ENCODE measurements around the gene ASF1A. TPM values are rescaled to one million over a fixed set of nuclear protein-coding genes. Genes with fewer than 3 reads are reported as not detected.

Gene ASF1A
- total and polyA plus RNA-seq, 7 donors = 5.3 to 22.1 (median 10.8) TPM

- DNase-seq (no peak), ATAC-seq (no peak)
- intact Hi-C loops (cut with DNase I) = no loop called here
- Histone ChIP-seq H3K4me1 (no peaks in the 10 kb centered on the region), H3K4me3 (no peak overlapping the region), H3K9me3 (no peaks in the 10 kb centered on the region), H3K27ac (no peak overlapping the region), H3K36me3 (ENCODE audit: insufficient read depth in 1 of 2, low read depth in 1 of 2) (no peaks in the 10 kb centered on the region), H3K27me3 (ENCODE audit: insufficient read depth in 3 of 3, low read length in 2 of 3) (no peaks in the 10 kb centered on the region)
- 79 to 87% (median 80%) methylated on average over 9 of the region's 9 CpGs for WGBS, 3 donors
- no peak for TF ChIP-seq CTCF (IDR thresholded peaks at IDR 0.05)
These were observed 12.3 kb upstream of the ASF1A start for GRCh38 chr6:118881440-118882313.

DNA sequence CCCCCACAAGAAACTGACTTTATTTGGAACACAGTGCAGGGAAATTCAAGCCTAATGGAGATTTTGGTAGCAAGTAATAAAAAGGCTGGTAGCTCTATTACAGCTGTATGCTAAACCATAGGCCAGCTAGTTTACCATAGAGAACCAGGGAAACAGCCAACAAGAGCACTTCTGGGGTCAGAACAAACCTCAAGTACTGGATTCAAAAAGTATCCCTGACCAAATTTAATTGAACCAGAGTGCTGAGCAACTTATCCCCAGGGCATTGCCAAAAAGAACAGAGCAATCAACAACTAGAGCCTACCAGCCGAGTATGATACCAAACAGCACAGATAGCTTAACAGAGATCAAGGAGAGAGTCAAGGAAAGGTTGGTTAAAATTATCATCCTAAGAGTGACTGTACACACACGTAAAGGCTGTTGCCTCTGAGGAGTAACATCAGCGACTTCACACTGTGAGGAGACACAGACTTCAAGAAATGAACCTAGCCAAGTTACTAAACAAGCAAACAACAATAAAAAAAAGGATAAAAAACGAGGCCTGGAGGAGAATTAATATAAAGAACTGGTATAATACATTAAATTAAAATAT lies 11.5 kb upstream of the ASF1A start:
- 88 to 97% (median 92%) methylated on average over 4 of the region's 4 CpGs for WGBS, 3 donors
- DNase-seq (no peak), ATAC-seq (no peak)
- Histone ChIP-seq H3K36me3 (ENCODE audit: insufficient read depth in 1 of 2, low read depth in 1 of 2) (no peaks in the 10 kb centered on the region), H3K4me1 (no peaks in the 10 kb centered on the region), H3K9me3 (no peaks in the 10 kb centered on the region), H3K4me3 (no peak overlapping the region), H3K27ac (no peak overlapping the region), H3K27me3 (ENCODE audit: insufficient read depth in 3 of 3, low read length in 2 of 3) (no peaks in the 10 kb centered on the region)
- no peak for TF ChIP-seq CTCF (IDR thresholded peaks at IDR 0.05)
- intact Hi-C loops (cut with DNase I) = no loop called here

GRCh38 chr6:118886641-118887040 lies 7.3 kb upstream of the ASF1A start:
- intact Hi-C loops (cut with DNase I) = no loop called here
- peaks cover 0 to 2% of the 10 kb centered on the region in 2 donors for H3K36me3 ChIP-seq (ENCODE audit: insufficient read depth in 1 of 2, low read depth in 1 of 2)
- no peak overlapping the region for H3K4me3 ChIP-seq
- no peak for TF ChIP-seq CTCF (IDR thresholded peaks at IDR 0.05)
- H3K4me1 ChIP-seq = no peaks in the 10 kb centered on the region
- ATAC-seq (no peak), DNase-seq (no peak)
- WGBS, 3 donors = 91 to 97% (median 95%) methylated on average over 6 of the region's 6 CpGs
- H3K9me3 ChIP-seq = no peaks in the 10 kb centered on the region
- H3K27ac ChIP-seq = no peak overlapping the region
- H3K27me3 ChIP-seq (ENCODE audit: insufficient read depth in 3 of 3, low read length in 2 of 3) = no peaks in the 10 kb centered on the region

DNA sequence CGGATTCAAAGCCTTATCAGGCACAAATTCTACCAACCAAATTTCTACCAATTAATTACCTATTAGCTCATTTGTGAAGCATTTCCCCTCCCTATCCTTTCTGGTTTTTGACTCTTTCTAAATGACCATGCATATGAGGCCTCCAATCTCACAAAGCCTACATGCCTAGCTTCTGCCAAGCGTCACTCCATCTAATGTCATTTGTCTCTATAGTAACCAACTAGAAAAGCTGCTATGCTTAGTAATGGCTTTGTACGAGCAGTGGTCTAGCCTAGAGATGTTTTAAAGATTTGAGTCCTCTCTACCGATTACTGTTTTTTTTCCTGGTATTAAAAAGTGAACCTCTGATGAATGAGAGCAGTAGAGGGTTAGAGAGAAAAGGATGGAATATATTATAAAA lies 4.8 kb upstream of the ASF1A start:
- Histone ChIP-seq H3K9me3 (no peaks in the 10 kb centered on the region), H3K27me3 (ENCODE audit: insufficient read depth in 3 of 3, low read length in 2 of 3) (no peaks in the 10 kb centered on the region), H3K36me3 (ENCODE audit: insufficient read depth in 1 of 2, low read depth in 1 of 2) (peaks cover 0 to 2% of the 10 kb centered on the region in 2 donors), H3K4me1 (peaks cover 6% of the 10 kb centered on the region), H3K4me3 (no peak overlapping the region), H3K27ac (no peak overlapping the region)
- intact Hi-C loops (cut with DNase I) = no loop called here
- 92 to 95% (median 95%) methylated on average over 4 of the region's 4 CpGs for WGBS, 3 donors
- TF ChIP-seq CTCF (IDR thresholded peaks at IDR 0.05) = no peak
- ATAC-seq (no peak), DNase-seq (no peak)

All from psoas muscle (tissue), 8 donors.